ENCODE results near the gene CD55.
"Not testable (repeated sequence)": the region's sequence is repeated elsewhere in the genome, so short reads cannot be mapped to it uniquely, and the experiment has no call there.

Gene CD55

GRCh38 chr1:207305489-207305873, 16.0 kb upstream of the CD55 start:
- DNase-seq (ENCODE audit: low read depth in 3 of 3): no peak

- DNase-seq (ENCODE audit: low read depth in 3 of 3): no peak
Observed at GRCh38 chr1:207306023-207306422, 15.5 kb upstream of the CD55 start.

- no peak for DNase-seq (ENCODE audit: low read depth in 3 of 3)
Observed at GRCh38 chr1:207306603-207307002, 14.9 kb upstream of the CD55 start.

GRCh38 chr1:207308451-207309190, 12.9 kb upstream of the CD55 start:
- no peak for DNase-seq (ENCODE audit: low read depth in 3 of 3)

GRCh38 chr1:207309745-207310273, 11.7 kb upstream of the CD55 start:
- DNase-seq (ENCODE audit: low read depth in 3 of 3): no peak

GRCh38 chr1:207311888-207312603, 9.4 kb upstream of the CD55 start:
- no peak for DNase-seq (ENCODE audit: low read depth in 3 of 3)

GRCh38 chr1:207312604-207312920, 8.9 kb upstream of the CD55 start:
- no peak for DNase-seq (ENCODE audit: low read depth in 3 of 3)

- DNase-seq (ENCODE audit: low read depth in 3 of 3): no peak
Observed at GRCh38 chr1:207313131-207313530, 8.3 kb upstream of the CD55 start.

- DNase-seq (ENCODE audit: low read depth in 3 of 3): no peak
Observed at GRCh38 chr1:207314816-207315215, 6.7 kb upstream of the CD55 start.

- no peak for DNase-seq (ENCODE audit: low read depth in 3 of 3)
Observed at GRCh38 chr1:207315435-207315834, 6.0 kb upstream of the CD55 start.

- no peak for DNase-seq (ENCODE audit: low read depth in 3 of 3)
Observed at GRCh38 chr1:207316141-207316540, 5.3 kb upstream of the CD55 start.

GRCh38 chr1:207316622-207317391, 4.7 kb upstream of the CD55 start:
- DNase-seq (ENCODE audit: low read depth in 3 of 3): no peak

- no peak for DNase-seq (ENCODE audit: low read depth in 3 of 3)
Observed at GRCh38 chr1:207317561-207317960, 3.9 kb upstream of the CD55 start.

- no peak for DNase-seq (ENCODE audit: low read depth in 3 of 3)
Observed at GRCh38 chr1:207318072-207318619, 3.3 kb upstream of the CD55 start.

GRCh38 chr1:207319199-207319598, 2.3 kb upstream of the CD55 start:
- no peak for DNase-seq (ENCODE audit: low read depth in 3 of 3)

- not testable (repeated sequence) for DNase-seq (ENCODE audit: low read depth in 3 of 3)
Observed at GRCh38 chr1:207320105-207320504, 1.4 kb upstream of the CD55 start.

GRCh38 chr1:207321790-207322645, 540 bp downstream of the CD55 start:
- no peak for DNase-seq (ENCODE audit: low read depth in 3 of 3)

GRCh38 chr1:207323425-207324225, 2.1 kb downstream of the CD55 start:
- DNase-seq (ENCODE audit: low read depth in 3 of 3): no peak

- no peak for DNase-seq (ENCODE audit: low read depth in 3 of 3)
Observed at GRCh38 chr1:207328004-207328403, 6.5 kb downstream of the CD55 start.

- no peak for DNase-seq (ENCODE audit: low read depth in 3 of 3)
Observed at GRCh38 chr1:207328908-207329440, 7.5 kb downstream of the CD55 start.

All from stimulated activated CD4-positive, alpha-beta T cell treated with anti-CD3 and anti-CD28 coated beads, TNF-alpha, amount 100 ng/mL, for 48 hours (primary cell).